AG09309 (cell line): ENCODE results near the gene RNF223.
"Not testable (repeated sequence)": the region's sequence is repeated elsewhere in the genome, so short reads cannot be mapped to it uniquely, and the experiment has no call there.

ENCODE experiments used
- DNase-seq: peaks from one replicate; pipeline ENCODE4 v3.0.0-alpha.2; 2010; ENCODE audit warnings: low read depth
- H3K4me3 ChIP-seq: 2 replicates; pipeline ENCODE4 v1.5.1; 2011; ENCODE audit warnings: mild to moderate bottlenecking, low read depth, low read length, moderate library complexity; ENCODE audit not compliant: control insufficient read depth
- CTCF ChIP-seq: IDR thresholded peaks from 2 replicates; pipeline ENCODE4 v1.5.1; 2011; ENCODE audit warnings: mild to moderate bottlenecking, low read depth, low read length, inconsistent platforms; ENCODE audit not compliant: insufficient read depth, control insufficient read depth; ENCODE audit errors: missing control alignments

RNF223 gene

DNA sequence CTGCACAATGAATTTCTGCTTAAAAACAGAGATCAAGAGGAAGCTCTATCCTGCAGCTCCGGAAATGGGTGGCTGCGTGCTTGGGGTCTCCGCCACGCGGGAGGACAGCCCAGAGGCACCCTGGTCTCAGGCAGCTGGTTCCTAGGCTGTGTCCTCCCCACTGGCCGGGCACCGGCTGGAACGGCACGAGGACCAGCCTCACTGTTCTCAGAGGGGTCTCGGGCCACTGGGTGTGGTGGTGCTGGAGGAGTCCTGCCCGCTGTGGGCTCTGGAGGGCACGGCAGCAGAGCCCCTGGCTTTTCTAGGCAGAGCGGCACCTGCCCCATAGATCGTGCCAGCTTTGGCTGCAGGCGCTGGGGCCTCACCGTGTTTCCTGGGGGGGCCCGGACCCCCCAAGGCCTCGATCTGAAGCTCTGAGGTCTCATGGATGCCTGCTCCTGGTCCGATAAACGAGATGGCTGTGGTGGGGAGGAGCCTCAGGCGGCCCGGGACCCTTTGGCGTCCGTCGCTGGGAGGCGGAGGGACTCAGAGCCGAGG, 8.2 kb upstream of the RNF223 start:
- DNase-seq: no peak
- no peak overlapping the region for H3K4me3 ChIP-seq
- TF ChIP-seq CTCF: no peak

- no peak for DNase-seq
- TF ChIP-seq CTCF: no peak
- H3K4me3 ChIP-seq: no peak overlapping the region
Observed at GRCh38 chr1:1081311-1082238, 7.5 kb upstream of the RNF223 start.

- TF ChIP-seq CTCF: no peak
- no peak overlapping the region for H3K4me3 ChIP-seq
- no peak for DNase-seq
Observed at GRCh38 chr1:1080951-1081310, 6.8 kb upstream of the RNF223 start.

DNA sequence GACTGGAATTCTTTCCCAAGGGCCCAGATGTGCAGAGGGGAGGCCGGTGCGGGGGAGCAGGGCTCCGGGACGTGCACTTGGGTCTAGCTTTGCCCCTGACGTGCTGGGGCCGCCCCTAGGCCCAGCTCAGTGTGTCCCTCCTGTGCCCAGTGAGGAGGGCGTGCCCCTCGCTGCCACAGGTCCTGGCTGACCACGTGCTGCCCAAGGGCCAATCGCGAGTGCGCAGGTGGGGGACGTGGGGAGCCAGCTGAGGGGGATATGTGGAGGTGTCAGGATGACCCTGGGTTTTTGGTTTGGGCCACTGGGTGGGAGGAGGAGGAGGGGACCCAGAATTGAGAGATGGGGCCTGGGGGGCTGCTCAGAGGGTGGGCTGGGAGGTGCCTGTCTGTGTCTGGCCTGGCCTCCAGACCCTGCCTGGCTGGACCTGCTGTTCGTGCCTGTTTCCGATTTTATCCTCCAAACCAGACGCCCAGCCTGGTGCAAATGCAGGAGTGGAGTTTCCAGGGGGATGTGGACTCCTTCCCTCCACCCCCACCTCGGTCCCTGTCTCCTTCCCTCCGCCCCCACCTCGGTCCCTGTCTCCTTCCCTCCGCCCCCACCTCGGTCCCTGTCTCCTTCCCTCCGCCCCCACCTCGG, 6.1 kb upstream of the RNF223 start:
- no peak for DNase-seq
- peak overlapping the region; percentile 18 for H3K4me3 ChIP-seq
- TF ChIP-seq CTCF: no peak

DNA sequence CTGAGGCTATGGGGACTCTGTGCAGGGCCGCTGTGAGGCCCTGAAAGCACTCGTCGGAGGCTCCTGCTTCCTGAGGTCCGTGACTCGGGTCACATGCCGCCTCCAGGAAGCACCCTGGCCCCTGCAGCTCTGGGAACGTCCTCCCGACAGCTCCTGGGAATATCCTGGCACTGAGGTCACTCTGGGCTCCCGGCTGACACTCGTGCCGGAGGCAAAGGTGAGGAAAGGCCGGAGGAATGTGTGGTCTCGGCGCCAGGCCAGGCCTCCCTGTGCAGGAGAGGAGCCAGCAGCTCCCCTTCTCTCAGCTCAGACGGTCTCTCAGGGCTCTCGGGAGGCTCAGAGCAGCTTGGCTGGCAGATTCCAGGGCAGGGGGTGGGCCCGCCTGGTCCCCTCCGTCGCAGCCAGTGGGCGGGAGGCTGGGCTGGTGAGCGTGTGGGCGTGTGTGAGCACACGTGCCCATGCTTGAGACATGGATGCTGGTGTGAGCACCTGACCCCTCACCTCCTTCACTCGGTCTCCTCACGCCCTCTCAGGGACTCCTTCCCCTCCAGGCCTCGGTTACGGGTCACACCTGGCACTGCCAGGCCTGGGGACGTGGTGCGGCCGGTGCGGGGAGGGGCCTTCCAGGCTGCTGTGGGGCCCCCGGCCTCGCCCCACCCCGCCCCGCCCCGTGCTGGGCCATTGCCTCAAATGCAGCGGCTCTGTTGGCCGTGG, 5.5 kb upstream of the RNF223 start:
- peak; percentile 40 for DNase-seq
- H3K4me3 ChIP-seq: peak overlapping the region; percentile 18
- TF ChIP-seq CTCF: no peak

GRCh38 chr1:1077396-1077795, 3.3 kb upstream of the RNF223 start:
- not testable (repeated sequence) for H3K4me3 ChIP-seq, DNase-seq
